Pancreas (tissue), 10 donors: Measurements from ENCODE around the gene SEZ6L. TPM values are rescaled to one million over a fixed set of nuclear protein-coding genes. Genes with fewer than 3 reads are reported as not detected.

Experiments used
- ATAC-seq, 4 donors: fragments of 200-7000 bp; cut with Tn5 transposase; one replicate each; pipeline versions ENCODE4 v1.8.0 to v1.9.1; 2020; ENCODE audit warnings: mild to moderate bottlenecking in 4 of 4, moderate library complexity in 4 of 4
- DNase-seq, 6 donors: peaks; one replicate each; pipeline ENCODE4 v3.0.0-alpha.2; 2020
- FAIRE-seq: peaks from 2 replicates; lab custom pipeline; 2012; peaks lifted over from hg19 to GRCh38; lab: Jason Lieb, UNC
- H3K27ac ChIP-seq, 4 donors: fragments of 200-600 bp; sonication (generic); 1 replicate in 3 of 4; 2 replicates in 1 of 4; pipeline versions ENCODE4 v1.5.0 to v1.8.0; 2020
- H3K27me3 ChIP-seq, 4 donors: fragments of 200-600 bp; one replicate each; pipeline ENCODE4 v1.8.0; 2021
- H3K36me3 ChIP-seq, 3 donors: fragments of 200-600 bp; sonication (generic) in 1 of 3; one replicate each; pipeline versions ENCODE4 v1.5.0 to v1.8.0; 2020 to 2021
- H3K4me1 ChIP-seq, 3 donors: fragments of 200-600 bp; one replicate each; pipeline ENCODE4 v1.8.0; 2021
- H3K4me3 ChIP-seq, 4 donors: fragments of 200-600 bp; sonication (generic) in 2 of 4; one replicate each; pipeline versions ENCODE4 v1.5.0 to v1.8.0; 2020 to 2021
- H3K9me3 ChIP-seq, 4 donors: fragments of 200-600 bp; one replicate each; pipeline ENCODE4 v1.8.0; 2021
- WGBS, 2 donors: extraction: QIAGEN DNeasy Blood & Tissue Kit; methylation state at CpG; one replicate each; pipeline ENCODE4 v1.1.7; 2013; 5-methylcytosine and 5-hydroxymethylcytosine counted together
- intact Hi-C, 3 donors: fragments of 100-400 bp; cut with DNase I; formaldehyde crosslinking; loops; one replicate each; pipeline versions ENCODE4 v1.11.1 to v1.14.2; 2022
- polyA plus RNA-seq, 2 donors: library from polyadenylated mRNA; stranded (reverse); fragments of 200-250 nt; gene quantifications; one replicate each; pipeline ENCODE4 v1.2.3, GENCODE V29; 2013
- total RNA-seq, 6 donors: library from RNA; stranded (reverse); fragmentation: NEBNext Ultra II Directional in 4 of 6; extraction: Animal tissue kit (Norgen Biotek cat#: 25700) in 4 of 6; gene quantifications; one replicate each; pipeline versions ENCODE4 v1.2.1 to v1.2.4, GENCODE V29; 2021 to 2023
- TF ChIP-seq, protein P1 (sequence below), 4 donors: fragments of 200-600 bp; sonication (generic) in 3 of 4; IDR thresholded peaks; one replicate each; pipeline versions ENCODE4 v1.5.0 to v1.8.0; 2021; ENCODE audit warnings: antibody characterized with exemption in 4 of 4
- donor health status: healthy with polysubstance abuse.
- donor health status: DM: no; HTN: no; CAD: no; lungs with moderate emphysema.
- donor health status: DM: no; HTN: no; CAD: no.
- donor health status: control.
- donor health status: control.
- donor health status: Bipolar disorder and iron deficiency.
- donor health status: DM: yes; HTN: yes; CAD: no.
- donor health status: DM: no; HTN: no; CAD: no.
- donor health status: DM: no; HTN: no; CAD: no.
- donor health status: DM: yes; HTN: yes; CAD: no.

The SEZ6L gene
- total and polyA plus RNA-seq, 8 donors = 0.32 to 6.6 (median 2.0) TPM

- FAIRE-seq = no peak
- Histone ChIP-seq H3K4me3 (no peak overlapping the region), H3K27me3 (no peaks in the 10 kb centered on the region), H3K9me3 (no peaks in the 10 kb centered on the region), H3K27ac (no peak overlapping the region), H3K4me1 (no peaks in the 10 kb centered on the region), H3K36me3 (no peaks in the 10 kb centered on the region)
- 60 to 66% methylated on average over 5 of the region's 5 CpGs for WGBS, 2 donors
- ATAC-seq = no peak
- no peak for DNase-seq
- intact Hi-C loops = no loop called here
- TF ChIP-seq, protein P1, sequence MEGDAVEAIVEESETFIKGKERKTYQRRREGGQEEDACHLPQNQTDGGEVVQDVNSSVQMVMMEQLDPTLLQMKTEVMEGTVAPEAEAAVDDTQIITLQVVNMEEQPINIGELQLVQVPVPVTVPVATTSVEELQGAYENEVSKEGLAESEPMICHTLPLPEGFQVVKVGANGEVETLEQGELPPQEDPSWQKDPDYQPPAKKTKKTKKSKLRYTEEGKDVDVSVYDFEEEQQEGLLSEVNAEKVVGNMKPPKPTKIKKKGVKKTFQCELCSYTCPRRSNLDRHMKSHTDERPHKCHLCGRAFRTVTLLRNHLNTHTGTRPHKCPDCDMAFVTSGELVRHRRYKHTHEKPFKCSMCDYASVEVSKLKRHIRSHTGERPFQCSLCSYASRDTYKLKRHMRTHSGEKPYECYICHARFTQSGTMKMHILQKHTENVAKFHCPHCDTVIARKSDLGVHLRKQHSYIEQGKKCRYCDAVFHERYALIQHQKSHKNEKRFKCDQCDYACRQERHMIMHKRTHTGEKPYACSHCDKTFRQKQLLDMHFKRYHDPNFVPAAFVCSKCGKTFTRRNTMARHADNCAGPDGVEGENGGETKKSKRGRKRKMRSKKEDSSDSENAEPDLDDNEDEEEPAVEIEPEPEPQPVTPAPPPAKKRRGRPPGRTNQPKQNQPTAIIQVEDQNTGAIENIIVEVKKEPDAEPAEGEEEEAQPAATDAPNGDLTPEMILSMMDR (IDR thresholded peaks at IDR 0.05) = no peak
Observed at GRCh38 chr22:26410386-26410785, 241.1 kb downstream of the SEZ6L start.

GRCh38 chr22:26414347-26414746, 245.1 kb downstream of the SEZ6L start:
- Histone ChIP-seq H3K4me3 (no peak overlapping the region), H3K27me3 (no peaks in the 10 kb centered on the region), H3K4me1 (no peaks in the 10 kb centered on the region), H3K27ac (no peak overlapping the region), H3K9me3 (no peaks in the 10 kb centered on the region), H3K36me3 (no peaks in the 10 kb centered on the region)
- FAIRE-seq (no peak), ATAC-seq (no peak), DNase-seq (no peak)
- 66 to 70% methylated on average over 4 of the region's 4 CpGs for WGBS, 2 donors
- TF ChIP-seq, protein P1 (IDR thresholded peaks at IDR 0.05) = no peak
- intact Hi-C loops = no loop called here

DNA sequence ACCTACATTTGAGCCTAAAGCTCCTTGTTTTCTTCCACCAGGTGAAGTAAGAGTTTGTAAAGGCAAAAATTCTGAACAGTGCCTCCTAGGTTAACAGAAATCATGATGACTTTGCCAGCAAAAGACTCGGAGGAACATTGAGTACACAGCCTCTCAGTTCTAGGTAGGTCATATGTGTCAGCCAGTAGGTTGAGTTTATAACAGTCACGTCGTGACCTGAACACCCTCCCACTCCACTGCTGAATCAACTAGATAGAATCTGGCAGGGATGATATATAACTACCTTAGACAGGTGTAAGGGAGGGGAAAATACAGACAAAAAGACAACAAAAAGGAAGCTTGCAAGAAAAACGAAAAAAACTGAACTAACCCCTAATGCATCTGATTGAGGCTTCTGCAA, 247.0 kb downstream of the SEZ6L start:
- no peaks in the 10 kb centered on the region for H3K9me3 ChIP-seq
- no peak overlapping the region for H3K27ac ChIP-seq
- no peaks in the 10 kb centered on the region for H3K27me3 ChIP-seq
- no peak overlapping the region for H3K4me3 ChIP-seq
- no peak for ATAC-seq
- intact Hi-C loops = no loop called here
- DNase-seq = no peak
- H3K4me1 ChIP-seq = no peaks in the 10 kb centered on the region
- TF ChIP-seq, protein P1 (IDR thresholded peaks at IDR 0.05) = no peak
- FAIRE-seq = no peak
- no peaks in the 10 kb centered on the region for H3K36me3 ChIP-seq
- WGBS, 2 donors = 31 to 56% methylated on average over 4 of the region's 4 CpGs

DNA sequence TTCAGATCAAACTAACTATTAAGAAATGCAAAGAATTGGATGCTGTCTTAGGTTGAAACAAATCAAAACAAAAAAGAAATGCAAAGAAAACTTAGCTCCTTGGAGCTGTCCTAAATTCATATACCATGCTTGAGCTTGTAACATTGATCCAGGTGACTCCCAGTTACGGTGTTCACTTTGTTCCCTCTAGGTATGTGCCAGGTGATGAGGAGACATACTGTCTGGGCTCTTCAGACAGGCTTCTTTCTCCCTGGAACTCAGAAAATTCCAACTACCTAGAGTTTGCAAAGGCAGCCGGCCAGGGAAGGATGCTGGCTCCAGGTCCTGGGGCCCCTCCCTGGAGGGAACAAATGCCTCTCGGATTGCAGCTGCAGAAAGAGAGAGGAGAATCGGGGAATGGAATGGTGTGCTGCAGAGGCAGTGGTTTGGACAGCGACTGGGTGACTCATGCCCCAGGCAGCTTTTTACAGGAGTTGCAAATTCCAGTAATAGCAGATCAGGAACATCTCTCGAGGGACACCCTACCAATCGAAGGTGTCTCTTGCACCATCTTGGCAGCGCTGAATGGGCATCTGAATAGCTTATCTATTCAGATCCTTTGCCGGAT, 247.5 kb downstream of the SEZ6L start:
- no peaks in the 10 kb centered on the region for H3K36me3 ChIP-seq
- no peaks in the 10 kb centered on the region for H3K27me3 ChIP-seq
- intact Hi-C loops = no loop called here
- no peaks in the 10 kb centered on the region for H3K4me1 ChIP-seq
- FAIRE-seq = no peak
- TF ChIP-seq, protein P1 (IDR thresholded peaks at IDR 0.05) = no peak
- 28 to 34% methylated on average over 9 of the region's 9 CpGs for WGBS, 2 donors
- H3K9me3 ChIP-seq = no peaks in the 10 kb centered on the region
- no peak for DNase-seq
- no peak overlapping the region for H3K27ac ChIP-seq
- ATAC-seq = peak in 2 of 4 donors; percentile 25 to 40
- H3K4me3 ChIP-seq = no peak overlapping the region

DNA sequence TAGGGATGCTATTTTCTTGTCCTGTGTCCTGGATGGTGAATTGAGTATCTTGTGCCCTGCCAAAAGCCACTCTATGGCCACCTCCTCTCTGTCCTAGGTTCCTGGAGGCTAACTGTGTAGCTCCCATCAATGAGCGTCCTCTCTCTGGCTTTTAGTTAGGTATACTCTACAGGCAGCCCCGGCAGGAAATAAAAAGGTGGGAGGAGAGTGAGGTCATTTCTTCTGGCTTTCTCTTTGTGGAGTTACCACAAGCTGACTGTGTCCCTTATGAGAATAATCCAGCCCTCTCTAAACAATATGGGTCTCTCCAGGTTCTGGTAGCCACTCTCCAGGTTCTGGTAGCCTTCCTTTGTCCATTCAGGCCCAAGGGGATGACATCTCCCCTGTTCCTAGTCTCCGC, 248.1 kb downstream of the SEZ6L start:
- TF ChIP-seq, protein P1 (IDR thresholded peaks at IDR 0.05) = no peak
- Histone ChIP-seq H3K36me3 (no peaks in the 10 kb centered on the region), H3K4me3 (no peak overlapping the region), H3K4me1 (no peaks in the 10 kb centered on the region), H3K27ac (no peak overlapping the region), H3K27me3 (no peaks in the 10 kb centered on the region), H3K9me3 (no peaks in the 10 kb centered on the region)
- DNase-seq = no peak
- no peak for ATAC-seq
- intact Hi-C loops = no loop called here
- no peak for FAIRE-seq
- 58 to 61% methylated on average over 3 of the region's 3 CpGs for WGBS, 2 donors
